HFF-Myc (cell line): ENCODE results near the gene EPHA7.

Source experiments
- DNase-seq: peaks from one replicate; pipeline ENCODE4 v3.0.0-alpha.2; 2011; ENCODE audit warnings: low read depth; ENCODE audit errors: extremely low read depth
- H3K4me3 ChIP-seq: replicated peaks from 2 replicates; pipeline ENCODE4 v1.5.1; 2011; ENCODE audit warnings: low read depth, mild to moderate bottlenecking, control low read depth, low read length
- TF ChIP-seq, protein P1 (sequence below): IDR thresholded peaks from 2 replicates; pipeline ENCODE4 v1.5.1; 2012; ENCODE audit warnings: mild to moderate bottlenecking, low read depth, low read length, control low read depth; ENCODE audit errors: missing control alignments

EPHA7 gene

DNA sequence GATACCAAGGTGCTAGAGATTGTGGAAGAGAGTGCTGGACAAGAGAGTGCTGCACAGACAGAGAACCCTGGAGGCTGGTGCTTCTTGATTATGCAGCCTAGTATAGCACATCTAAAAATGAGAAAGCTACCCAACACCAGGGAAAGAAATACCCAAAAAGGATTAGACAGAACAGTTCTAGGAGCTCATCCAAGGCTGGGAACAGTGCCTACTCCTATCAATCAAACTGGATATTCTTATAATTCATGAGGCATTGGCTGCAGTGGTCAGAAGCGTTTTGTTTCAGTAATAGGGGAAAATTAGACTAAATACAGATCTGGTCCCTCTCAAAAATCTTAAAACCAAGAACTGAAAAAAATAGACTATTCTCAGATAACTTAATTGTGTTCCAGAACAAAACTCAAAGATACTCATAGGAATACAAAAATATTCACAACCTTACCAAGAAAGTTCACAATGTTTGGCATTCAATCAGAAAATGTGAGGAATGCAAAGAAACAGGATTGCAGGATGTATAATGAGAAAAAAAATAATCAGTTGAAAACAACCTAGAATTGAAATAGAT lies 222.9 kb downstream of the EPHA7 start:
- TF ChIP-seq, protein P1, sequence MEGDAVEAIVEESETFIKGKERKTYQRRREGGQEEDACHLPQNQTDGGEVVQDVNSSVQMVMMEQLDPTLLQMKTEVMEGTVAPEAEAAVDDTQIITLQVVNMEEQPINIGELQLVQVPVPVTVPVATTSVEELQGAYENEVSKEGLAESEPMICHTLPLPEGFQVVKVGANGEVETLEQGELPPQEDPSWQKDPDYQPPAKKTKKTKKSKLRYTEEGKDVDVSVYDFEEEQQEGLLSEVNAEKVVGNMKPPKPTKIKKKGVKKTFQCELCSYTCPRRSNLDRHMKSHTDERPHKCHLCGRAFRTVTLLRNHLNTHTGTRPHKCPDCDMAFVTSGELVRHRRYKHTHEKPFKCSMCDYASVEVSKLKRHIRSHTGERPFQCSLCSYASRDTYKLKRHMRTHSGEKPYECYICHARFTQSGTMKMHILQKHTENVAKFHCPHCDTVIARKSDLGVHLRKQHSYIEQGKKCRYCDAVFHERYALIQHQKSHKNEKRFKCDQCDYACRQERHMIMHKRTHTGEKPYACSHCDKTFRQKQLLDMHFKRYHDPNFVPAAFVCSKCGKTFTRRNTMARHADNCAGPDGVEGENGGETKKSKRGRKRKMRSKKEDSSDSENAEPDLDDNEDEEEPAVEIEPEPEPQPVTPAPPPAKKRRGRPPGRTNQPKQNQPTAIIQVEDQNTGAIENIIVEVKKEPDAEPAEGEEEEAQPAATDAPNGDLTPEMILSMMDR: no peak
- no peak overlapping the region for H3K4me3 ChIP-seq
- no peak for DNase-seq

DNA sequence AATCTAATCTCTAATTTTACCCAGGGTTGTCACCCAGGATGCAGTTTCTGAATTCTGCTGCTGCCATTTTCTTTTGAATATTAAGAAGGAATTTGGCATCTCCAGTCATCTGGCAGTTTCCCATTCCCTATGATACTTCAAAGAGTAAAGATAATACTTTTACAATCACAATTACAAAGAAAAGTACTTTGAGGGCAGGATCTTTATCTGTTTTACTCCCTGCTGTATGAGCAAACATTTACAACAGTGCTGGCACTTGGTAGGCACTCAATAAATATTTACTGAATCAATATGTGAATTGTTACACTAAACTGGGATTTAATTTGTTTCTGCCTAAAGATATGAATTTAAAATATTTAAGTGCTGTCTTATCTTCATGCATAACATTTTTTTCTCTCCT lies 224.9 kb downstream of the EPHA7 start:
- no peak overlapping the region for H3K4me3 ChIP-seq
- TF ChIP-seq, protein P1: no peak
- no peak for DNase-seq

DNA sequence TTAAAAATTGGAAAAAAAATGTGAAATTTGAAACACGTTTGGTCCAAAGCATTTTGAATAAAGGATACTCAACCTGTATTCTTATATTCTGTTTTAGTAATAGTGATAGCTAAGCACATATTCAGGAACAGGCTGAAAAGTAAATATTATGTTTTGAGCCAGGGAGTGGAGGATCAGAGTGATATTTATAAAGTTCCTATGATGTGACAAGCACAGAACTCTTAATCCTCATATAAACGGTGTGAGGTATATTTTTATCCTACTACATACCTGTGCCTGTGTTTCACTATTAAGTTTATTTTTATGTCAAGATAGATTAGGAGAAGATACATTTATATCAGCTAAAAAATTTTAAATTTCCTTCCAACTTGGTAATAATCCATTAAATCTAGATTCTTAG lies 225.5 kb downstream of the EPHA7 start:
- no peak for DNase-seq
- H3K4me3 ChIP-seq: no peak overlapping the region
- TF ChIP-seq, protein P1: no peak
